HG02870 (cell line): ENCODE results near the gene ANKMY2.
"Not testable (repeated sequence)": the region's sequence is repeated elsewhere in the genome, so short reads cannot be mapped to it uniquely, and the experiment has no call there.

ENCODE experiments used
- ATAC-seq: cut with Tn5 transposase; IDR thresholded peaks from one replicate; pipeline ENCODE4 v1.9.1; 2021; ENCODE audit warnings: mild to moderate bottlenecking, moderate library complexity; ENCODE audit not compliant: unreplicated experiment

Gene ANKMY2

GRCh38 chr7:16659854-16660497 lies 14.4 kb upstream of the ANKMY2 start:
- not testable (repeated sequence) for ATAC-seq

GRCh38 chr7:16657656-16658279 lies 12.2 kb upstream of the ANKMY2 start:
- ATAC-seq = no peak

GRCh38 chr7:16656141-16656540 lies 10.6 kb upstream of the ANKMY2 start:
- ATAC-seq = no peak

- ATAC-seq = no peak
Measured at GRCh38 chr7:16655394-16655793, 9.8 kb upstream of the ANKMY2 start.

GRCh38 chr7:16652888-16653287 lies 7.3 kb upstream of the ANKMY2 start:
- ATAC-seq = no peak

- ATAC-seq = no peak
Measured at GRCh38 chr7:16652240-16652583, 6.7 kb upstream of the ANKMY2 start.

GRCh38 chr7:16651396-16652239 lies 6.1 kb upstream of the ANKMY2 start:
- ATAC-seq = no peak

GRCh38 chr7:16650266-16650665 lies 4.7 kb upstream of the ANKMY2 start:
- ATAC-seq = no peak

GRCh38 chr7:16649196-16649595 lies 3.6 kb upstream of the ANKMY2 start:
- no peak for ATAC-seq

- no peak for ATAC-seq
Measured at GRCh38 chr7:16648551-16648950, 3.0 kb upstream of the ANKMY2 start.

GRCh38 chr7:16647435-16647960 lies 1.9 kb upstream of the ANKMY2 start:
- ATAC-seq = no peak

- ATAC-seq = no peak
Measured at GRCh38 chr7:16646472-16647072, 1.0 kb upstream of the ANKMY2 start.

- no peak for ATAC-seq
Measured at GRCh38 chr7:16644636-16645592, 640 bp downstream of the ANKMY2 start.

GRCh38 chr7:16644157-16644556 lies 1.4 kb downstream of the ANKMY2 start:
- ATAC-seq = no peak

GRCh38 chr7:16638282-16639280 lies 7.0 kb downstream of the ANKMY2 start:
- ATAC-seq = no peak

- no peak for ATAC-seq
Measured at GRCh38 chr7:16637379-16637778, 8.2 kb downstream of the ANKMY2 start.

- no peak for ATAC-seq
Measured at GRCh38 chr7:16636555-16637101, 8.9 kb downstream of the ANKMY2 start.

GRCh38 chr7:16634271-16634738 lies 11.2 kb downstream of the ANKMY2 start:
- no peak for ATAC-seq

GRCh38 chr7:16630654-16631053 lies 14.9 kb downstream of the ANKMY2 start:
- no peak for ATAC-seq
